Measurements from ENCODE around the gene FDPS.
"Not testable (repeated sequence)": the region's sequence is repeated elsewhere in the genome, so short reads cannot be mapped to it uniquely, and the experiment has no call there.

The FDPS gene

DNA sequence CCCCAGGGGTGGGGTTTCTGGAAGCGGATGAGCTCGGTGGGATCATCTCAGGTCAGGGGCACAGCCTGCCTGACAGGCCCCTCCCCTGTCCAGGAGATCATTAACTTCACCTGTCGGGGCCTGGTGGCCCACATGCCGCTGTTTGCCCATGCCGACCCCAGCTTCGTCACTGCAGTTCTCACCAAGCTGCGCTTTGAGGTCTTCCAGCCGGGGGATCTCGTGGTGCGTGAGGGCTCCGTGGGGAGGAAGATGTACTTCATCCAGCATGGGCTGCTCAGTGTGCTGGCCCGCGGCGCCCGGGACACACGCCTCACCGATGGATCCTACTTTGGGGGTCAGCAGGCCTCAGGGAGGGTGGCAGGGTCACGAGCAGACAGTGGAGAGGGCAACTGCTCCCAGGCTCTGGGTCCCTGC, 23.0 kb upstream of the FDPS start:
- DNase-seq (ENCODE audit: low spot score): no peak

DNA sequence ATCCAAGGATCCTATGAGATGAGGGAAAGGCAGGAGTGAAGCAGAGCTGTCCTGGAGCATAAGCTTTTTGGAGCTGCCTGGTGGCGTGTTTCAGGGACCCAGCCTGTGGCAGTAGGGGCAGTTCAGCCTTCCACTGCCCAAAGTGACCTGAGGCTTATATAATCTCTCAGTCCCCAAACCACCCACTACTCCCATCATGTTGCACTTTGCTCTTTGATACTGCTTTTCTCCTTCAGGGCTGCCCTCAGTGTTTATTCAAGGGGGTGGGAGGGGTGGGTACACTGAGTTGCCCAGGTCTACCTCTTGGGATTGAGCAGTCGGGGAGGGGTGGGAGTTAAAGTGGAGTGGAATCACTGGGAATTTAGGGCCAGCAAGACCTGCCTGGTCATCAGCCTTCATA, 22.1 kb upstream of the FDPS start:
- peak; percentile 85 for DNase-seq (ENCODE audit: low spot score)

DNA sequence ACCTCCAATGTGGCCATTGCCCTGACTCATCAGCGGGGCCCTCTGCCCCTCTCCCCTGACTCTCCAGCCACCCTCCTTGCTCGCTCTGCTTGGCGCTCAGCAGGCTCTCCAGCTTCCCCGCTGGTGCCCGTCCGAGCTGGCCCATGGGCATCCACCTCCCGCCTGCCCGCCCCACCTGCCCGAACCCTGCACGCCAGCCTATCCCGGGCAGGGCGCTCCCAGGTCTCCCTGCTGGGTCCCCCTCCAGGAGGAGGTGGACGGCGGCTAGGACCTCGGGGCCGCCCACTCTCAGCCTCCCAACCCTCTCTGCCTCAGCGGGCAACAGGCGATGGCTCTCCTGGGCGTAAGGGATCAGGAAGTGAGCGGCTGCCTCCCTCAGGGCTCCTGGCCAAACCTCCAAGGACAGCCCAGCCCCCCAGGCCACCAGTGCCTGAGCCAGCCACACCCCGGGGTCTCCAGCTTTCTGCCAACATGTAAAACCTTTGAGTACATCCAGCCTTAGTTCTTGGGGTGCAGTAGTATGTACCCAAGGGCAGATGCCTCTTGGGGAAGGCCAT, 20.6 kb upstream of the FDPS start:
- no peak for DNase-seq (ENCODE audit: low spot score)

DNA sequence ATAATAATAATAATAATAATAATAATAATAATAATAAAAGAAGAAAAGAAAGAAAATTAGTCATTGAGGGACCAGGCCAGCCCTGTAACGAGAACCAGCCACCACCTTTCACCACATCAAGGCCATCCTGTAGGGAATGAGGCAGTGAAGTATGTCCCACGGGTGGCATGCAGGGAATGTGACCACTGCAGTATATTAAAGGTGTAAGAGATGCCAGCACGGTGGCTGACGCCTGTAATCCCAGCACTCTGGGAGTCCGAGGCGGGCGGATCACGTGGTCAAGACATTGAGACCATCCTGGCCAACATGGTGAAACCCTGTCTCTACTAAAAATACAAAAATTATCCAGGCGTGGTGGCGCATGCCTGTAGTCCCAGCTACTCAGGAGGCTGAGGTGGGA, 17.7 kb upstream of the FDPS start:
- not testable (repeated sequence) for DNase-seq (ENCODE audit: low spot score)

DNA sequence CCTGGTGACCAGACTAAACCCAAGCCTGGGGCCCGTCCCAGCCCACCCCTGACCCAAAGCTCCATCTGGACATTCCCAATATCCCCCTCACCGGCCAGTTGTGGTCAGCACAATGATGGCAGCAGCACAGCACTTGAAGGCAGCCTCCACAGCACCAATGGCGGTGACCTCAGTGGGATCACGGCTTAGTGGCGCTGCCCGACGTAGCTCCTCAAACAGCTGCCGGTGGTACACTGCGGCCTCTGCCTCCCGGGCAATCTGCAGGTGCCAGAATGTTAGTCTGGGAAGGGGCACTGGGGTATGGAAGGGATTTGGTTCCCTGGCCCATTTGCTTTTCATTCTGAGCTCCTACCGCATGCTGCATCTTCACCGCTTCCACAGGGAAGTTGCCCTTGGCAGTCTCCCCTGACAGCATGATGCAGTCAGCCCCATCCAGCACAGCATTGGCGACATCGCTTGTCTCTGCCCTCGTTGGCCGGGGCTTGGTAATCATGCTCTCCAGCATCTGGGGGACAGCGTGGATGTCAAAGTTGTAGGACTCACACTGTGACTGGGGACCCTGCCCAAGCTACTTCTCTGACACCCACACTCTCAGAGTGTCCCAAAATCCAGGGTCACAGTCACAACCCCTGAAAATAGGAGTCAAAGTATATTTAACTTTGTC, 15.4 kb upstream of the FDPS start:
- DNase-seq (ENCODE audit: low spot score): no peak

DNA sequence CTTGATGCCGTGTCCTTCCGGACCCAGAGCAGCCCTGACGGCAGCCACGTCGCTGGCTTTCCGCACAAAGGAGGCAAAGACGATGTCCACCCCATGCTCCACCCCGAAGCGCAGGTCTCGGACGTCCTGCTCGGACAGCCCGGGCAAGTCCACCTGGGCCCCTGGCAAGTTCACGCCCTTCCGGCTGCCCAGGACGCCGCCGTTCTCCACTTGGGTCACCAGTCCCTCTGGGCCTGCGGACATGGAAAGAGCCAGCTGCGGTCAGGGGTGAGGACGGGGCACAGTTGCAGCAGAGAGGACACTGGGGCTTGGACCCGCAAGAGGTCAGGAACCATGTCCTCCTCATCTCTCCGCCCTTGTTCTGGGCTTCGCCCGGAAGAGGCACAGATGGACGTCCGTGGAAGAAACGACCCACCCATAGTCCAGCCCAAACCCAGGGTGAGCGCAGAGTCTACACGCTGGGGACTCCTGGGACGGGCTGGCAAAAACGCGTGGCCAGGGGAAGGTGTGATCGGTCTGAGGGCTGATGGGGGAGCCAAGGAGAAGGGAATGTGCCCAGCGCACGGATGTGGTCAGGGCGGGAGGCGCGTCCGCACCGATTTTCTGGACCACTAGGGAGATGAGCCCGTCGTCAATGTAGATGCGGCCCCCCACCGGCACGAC, 14.0 kb upstream of the FDPS start:
- no peak for DNase-seq (ENCODE audit: low spot score)

DNA sequence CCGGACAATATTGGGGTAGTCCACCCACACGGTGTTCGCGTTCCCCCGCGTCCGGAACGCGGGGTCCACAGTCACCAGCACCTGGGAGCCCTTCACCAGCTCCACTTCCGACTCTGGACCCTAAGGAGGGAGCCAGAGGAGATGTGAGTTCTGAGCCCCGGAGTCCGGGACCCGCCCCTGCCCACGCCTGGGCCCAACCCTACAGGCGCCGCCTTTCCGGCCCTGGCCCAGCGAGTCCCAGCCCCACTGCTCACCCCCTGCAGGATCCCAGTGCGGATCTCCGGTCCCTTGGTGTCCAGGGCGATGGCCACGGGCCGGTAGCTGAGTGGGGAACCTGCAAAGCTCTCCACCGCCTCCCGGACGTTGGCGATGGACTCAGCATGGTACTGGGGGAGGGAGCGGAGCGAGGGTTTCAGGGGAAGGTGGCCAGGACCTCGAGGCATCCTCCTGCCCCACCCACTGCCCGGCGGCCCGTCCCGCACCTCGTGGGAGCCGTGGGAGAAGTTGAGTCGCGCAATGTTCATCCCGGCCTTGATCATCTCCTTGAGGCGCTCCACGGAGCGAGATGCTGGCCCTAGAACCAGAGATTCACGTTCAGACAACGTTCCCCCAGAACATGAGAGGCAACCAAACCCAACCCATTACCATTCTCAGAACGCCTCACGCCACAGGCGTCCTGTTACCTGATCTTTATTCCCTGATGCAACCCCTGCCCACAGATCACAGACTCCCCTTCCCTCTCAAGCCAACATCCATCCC, 13.3 kb upstream of the FDPS start:
- DNase-seq (ENCODE audit: low spot score): no peak

DNA sequence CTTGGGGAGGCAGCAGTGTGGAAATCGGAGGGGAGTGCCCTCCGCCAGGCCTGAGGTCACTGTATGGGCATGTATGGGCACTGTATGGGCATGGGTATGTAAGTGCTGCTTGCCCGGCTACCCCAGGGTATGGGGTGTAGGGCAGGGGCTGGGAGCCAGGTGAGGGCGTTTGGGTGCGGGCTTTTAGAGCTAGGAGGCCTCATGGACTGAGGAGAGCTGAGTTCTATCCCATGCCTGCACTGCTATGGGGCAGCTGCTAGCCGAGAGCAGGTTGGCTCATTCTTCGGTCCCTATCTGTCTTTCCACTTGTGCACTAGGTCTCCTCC, 12.8 kb upstream of the FDPS start:
- DNase-seq (ENCODE audit: low spot score): no peak

DNA sequence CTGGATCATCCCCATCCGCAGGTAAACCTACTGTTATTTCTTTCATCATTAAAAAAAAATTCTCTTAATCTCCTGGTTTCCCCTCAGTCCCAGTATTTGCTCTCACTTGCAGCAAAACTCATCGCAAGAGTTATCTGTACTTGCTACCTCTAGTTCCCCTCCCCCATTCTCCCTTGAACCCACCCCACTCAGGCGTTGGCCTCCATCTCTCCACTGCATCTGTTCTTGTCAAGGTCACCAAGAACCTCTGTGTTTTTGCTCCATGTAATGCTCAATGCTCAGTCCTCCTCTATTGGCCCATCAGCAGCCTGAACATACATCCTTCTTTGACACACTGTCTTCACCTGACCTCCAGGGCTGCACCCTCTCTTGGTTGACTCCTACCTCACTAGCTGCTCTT, 12.0 kb upstream of the FDPS start:
- no peak for DNase-seq (ENCODE audit: low spot score)

DNA sequence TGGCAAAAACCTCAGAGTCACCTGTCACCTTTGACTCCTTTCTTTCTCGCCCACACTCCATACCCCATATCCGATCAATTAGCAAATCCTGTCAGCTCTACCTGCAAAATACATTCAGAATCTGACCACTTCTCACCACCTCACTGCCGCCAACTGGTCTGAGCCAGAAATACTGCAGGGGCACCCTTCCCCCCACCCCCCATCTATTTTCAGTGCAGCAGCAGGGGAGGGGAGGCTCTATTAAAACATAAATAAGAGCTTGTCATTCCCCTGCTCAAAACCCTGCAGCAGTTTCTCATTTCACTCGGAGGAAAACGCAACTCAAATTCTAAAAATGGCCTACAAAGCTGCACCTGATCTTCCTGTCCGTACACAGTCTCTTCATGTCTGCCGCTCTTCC, 11.3 kb upstream of the FDPS start:
- no peak for DNase-seq (ENCODE audit: low spot score)

DNA sequence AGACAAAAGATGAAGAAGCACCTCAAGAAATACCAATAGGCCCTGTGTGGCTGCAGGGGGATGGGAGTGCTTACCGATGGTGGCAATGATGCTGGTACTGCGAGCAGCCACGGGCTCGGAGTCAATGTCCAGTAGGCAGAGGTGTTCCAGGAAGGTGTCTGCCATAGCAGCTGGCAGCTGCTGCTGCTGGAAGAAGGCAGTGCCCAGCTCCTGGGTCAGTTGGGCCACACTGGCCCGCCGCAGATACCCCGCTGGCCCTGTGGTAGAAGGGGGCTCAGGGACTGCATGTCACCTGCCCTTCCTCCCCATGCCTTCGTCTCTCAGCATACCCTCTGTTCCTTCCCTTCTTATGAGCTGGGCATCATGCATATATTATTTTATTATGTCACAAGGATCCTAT, 8.6 kb upstream of the FDPS start:
- DNase-seq (ENCODE audit: low spot score): no peak

DNA sequence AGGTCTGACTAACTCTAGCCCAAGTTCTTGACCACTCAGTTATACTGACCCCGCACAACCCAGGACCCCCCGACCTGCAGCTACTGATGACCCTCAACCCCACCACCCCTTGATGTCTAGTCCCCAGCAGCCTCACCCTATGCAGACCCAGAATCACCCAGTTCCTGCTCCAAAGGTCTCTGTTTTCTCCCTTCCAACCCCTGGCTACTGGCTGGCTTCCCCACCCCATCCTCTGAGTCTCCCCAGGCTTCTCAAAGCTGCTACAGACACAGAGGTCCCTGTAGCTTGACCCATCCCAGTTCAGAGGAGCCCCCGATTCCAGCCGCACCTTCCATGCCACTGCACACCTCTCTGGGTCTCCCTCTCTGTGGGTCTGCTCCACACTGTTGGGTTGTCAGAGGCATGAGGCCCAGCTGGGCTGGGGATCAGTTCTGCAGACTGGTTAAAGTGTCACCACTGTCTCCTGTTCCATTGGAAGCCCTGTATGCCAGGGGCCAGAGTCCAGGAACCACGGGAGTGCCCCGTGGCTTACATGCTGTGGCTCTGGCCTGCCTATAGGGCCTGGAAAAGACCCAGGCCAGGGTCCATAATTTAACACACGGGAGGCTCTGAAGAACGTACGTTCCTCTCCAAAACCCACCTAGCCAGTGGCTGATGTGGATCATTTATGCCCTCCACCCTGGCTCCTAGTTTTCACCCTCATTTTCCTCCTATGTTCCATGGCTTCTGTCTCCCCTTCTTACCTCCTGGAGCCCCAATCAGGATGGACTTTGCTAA, 7.9 kb upstream of the FDPS start:
- peak; percentile 56 for DNase-seq (ENCODE audit: low spot score)

DNA sequence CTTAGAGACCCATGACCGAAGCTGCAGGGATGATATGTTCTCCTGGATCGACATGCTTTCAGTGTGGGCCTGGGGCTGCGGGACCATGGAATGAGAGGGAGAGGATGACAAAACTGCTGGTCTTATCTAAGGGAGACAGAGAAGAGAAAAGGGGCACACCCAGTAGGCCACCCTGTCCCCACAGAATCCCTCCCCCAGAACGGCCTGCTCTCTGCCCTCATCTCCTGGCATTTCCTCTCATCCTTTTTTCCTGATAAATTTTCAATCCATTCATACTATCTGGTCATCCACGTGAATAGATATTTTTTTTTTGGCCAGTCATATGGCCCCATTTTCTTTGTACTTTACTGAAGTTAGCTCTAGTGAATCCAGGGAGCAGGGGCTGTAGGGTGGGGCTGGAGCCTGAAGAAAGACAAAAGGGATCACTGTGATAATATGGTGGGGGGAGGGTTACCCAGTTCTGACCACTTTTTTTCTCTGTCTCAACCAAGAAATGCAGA, 7.3 kb upstream of the FDPS start, which contains the start of gene PKLR:
PKLR (minus strand) TSS at position 97 of the 500 bp plus-strand sequence; CDS start at position 54, 43 bp downstream.
- DNase-seq (ENCODE audit: low spot score): no peak

DNA sequence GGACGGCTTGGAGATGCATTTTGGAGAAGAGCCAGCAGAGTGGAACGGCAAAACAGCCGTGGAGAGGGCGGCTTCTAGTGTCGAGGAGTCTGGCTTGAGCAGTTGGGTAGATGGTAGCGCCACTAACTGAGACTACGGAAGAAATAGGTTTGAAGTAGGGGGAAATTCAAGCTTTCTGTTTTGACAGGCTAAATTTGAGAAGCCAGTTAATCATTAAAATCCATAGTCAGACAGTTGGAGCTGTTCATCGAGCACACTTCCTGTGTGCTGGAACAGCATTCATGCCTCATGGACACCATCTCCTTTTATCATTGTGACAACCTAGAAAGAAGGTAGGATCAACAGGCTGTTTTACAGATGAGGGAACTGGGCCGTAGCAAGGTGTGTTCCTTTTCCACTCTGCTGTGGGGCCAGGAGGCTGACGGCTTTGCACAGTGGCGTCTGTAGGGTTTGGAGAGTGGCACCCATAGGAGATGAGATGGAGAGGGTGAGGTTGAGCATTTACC, 4.1 kb upstream of the FDPS start:
- no peak for DNase-seq (ENCODE audit: low spot score)

DNA sequence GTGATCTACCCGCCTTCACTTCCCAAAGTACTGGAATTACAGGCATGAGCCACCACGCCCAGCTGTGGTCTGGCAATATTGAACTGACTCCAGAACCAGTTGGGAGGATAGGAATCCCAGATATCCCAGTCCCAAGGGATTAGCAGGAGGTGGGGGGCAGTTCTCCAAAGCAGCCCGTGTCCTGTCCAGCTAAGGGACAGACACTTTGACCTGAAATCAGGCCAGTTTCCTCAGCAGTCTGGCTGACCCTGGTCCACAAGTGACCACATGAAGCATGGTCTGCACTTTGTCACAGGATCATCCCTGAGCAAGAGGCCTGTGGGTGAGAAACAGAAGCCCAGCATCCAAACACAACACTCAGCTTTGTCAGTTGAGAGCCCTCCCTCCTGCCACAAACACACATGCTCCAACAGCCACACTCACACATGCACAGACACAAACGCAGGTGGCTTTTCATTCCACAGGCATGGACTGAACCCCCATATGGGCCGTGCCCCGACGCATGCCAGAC, 2.7 kb upstream of the FDPS start:
- DNase-seq (ENCODE audit: low spot score): no peak

DNA sequence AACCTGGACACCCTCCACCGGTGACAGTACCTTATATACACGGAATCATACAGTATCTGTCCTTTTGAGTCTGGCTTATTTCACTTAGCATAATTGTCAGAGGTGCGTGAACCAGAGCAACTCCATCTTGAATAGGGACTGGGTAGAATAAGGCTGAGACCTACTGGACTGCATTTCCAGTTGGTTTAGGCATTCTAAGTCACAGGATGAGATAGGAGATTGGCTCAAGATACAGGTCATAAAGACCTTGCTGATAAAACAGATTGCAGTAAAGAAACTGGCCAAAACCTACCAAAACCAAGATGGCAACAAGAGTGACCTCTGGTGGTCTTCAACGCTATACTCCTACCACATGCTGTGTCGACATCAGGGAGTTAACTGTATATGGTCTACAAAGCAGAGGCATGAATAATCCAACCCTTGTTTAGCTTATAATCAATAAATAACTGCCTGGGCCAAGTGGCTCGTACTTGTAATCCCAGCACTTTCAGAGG, 1.4 kb upstream of the FDPS start:
- DNase-seq (ENCODE audit: low spot score): no peak

DNA sequence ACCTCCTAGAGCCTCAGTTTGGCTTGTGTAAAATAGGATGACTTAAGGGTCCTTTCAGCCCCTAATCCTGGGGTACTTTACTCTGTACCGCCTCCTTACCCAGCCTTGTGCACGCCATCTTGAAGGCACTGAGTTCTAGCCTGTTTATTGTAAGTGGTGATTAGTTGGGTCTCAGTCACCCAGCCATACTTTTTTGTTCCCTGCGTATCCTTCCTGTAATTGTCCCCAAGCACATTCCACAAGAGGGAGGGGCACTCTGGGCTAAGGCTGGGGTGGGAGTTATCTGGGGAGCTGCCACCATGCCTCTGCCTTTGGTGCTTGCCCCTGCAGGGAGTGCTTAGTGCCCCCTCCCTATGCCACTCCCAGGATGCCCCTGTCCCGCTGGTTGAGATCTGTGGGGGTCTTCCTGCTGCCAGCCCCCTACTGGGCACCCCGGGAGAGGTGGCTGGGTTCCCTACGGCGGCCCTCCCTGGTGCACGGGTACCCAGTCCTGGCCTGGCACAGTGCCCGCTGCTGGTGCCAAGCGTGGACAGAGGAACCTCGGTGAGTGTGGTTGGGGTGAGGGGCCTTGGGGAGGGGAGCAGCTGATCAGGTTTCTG, 856 bp downstream of the FDPS start:
- no peak for DNase-seq (ENCODE audit: low spot score)

DNA sequence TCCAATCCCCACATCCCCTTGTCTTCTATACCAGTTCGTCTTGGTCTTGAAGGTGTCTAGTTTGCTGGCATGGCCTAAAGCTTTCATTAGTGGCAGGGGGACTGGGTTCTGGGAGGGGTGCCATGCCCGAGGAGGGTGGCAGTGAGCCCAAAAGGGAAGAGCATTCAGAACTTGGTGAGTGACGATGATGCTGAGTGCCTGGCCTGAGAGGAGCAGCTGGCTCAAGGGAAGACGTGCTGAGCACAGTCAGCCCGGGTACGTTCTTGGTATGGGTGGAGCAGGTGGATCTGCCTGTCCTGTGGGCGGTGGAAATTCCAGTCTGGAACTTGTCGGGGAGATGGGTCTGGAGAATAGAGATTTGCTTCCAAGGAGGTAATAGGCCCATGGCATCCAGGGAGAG, 4.6 kb downstream of the FDPS start:
- DNase-seq (ENCODE audit: low spot score): no peak

DNA sequence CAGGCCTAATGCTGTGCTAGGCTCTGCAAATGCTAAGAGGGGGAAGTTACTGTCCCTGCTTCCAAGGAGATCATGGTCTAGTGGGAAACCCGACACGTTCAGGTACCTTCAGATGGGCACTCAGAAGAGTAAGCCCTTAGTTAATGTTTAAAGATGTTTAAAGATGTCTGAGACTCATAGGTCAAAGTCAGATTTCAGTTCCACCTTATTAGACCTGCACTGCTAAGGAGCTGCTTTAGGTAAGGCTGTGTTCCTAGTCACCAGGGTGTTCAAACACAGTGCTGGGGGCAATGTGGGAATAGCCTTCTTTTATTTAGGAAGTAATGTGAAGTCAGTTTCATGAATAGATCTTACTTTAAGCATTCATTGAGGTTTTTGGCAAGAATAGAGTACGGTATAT, 8.3 kb downstream of the FDPS start:
- no peak for DNase-seq (ENCODE audit: low spot score)

DNA sequence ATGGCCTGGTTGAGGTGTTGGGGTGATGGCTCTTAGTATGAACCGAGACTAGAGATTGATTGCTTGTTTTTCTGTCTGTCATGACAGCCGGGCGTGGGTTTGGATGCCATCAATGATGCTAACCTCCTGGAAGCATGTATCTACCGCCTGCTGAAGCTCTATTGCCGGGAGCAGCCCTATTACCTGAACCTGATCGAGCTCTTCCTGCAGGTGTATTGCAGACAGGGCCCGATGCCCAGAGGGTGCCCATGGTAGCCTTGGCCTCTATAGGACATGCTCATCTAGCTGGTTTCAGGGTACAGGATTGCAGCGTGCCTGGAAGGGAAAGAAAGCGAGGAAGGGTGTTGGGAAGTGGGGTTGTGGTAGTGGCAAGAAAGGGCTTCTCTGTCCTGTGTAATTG, 9.4 kb downstream of the FDPS start:
- no peak for DNase-seq (ENCODE audit: low spot score)

DNA sequence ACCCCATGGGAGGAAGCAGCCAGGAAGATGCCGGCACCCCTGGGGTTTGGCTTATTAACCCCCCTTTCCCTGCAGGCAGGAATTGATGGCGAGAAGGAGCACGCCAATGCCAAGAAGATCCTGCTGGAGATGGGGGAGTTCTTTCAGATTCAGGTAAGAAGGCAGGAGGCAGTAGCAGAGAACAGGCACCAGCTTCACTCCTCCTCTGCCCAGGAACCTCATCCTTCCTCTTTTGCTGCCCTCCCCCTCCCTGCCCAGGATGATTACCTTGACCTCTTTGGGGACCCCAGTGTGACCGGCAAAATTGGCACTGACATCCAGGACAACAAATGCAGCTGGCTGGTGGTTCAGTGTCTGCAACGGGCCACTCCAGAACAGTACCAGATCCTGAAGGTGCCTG, 10.9 kb downstream of the FDPS start:
- DNase-seq (ENCODE audit: low spot score): no peak

Measured in HuH-7 (cell line).